HepG2 (cell line): ENCODE results near the gene COX5B. TPM values are rescaled to one million over a fixed set of nuclear protein-coding genes. Genes with fewer than 3 reads are reported as not detected.

ENCODE experiments used
- ARNT2 ChIP-seq: sonication (generic); formaldehyde crosslinking; IDR thresholded peaks from 2 replicates; pipeline ENCODE4 v1.8.0; 2022; ENCODE audit warnings: mild to moderate bottlenecking, low read depth, missing genetic modification reagents, moderate library complexity
- ETV6 ChIP-seq: sonication (generic); formaldehyde crosslinking; conservative IDR thresholded peaks from 2 replicates; pipeline ENCODE4 v1.4.0; 2020; ENCODE audit warnings: missing genetic modification reagents
- FLYWCH1 ChIP-seq: sonication (generic); formaldehyde crosslinking; IDR thresholded peaks from 2 replicates; pipeline ENCODE4 v1.8.1; 2023; ENCODE audit warnings: mild to moderate bottlenecking, missing genetic modification reagents
- HNF1A ChIP-seq, 2 experiments: sonication (generic) in 1 of 2; formaldehyde crosslinking in 1 of 2; IDR thresholded peaks; 2 replicates each; pipeline versions ENCODE4 v1.4.0 to v1.6.1; 2016 to 2020; ENCODE audit warnings: borderline replicate concordance in 1 of 2, low read depth in 1 of 2, mild to moderate bottlenecking in 1 of 2, missing genetic modification reagents in 1 of 2
- ISX ChIP-seq: sonication (generic); formaldehyde crosslinking; conservative IDR thresholded peaks from 2 replicates; pipeline ENCODE4 v1.5.0; 2020; ENCODE audit warnings: missing genetic modification reagents
- MBD4 ChIP-seq: IDR thresholded peaks from 2 replicates; pipeline ENCODE4 v1.6.1; 2012; ENCODE audit warnings: low read length, inconsistent platforms, borderline replicate concordance
- NR2F6 ChIP-seq, 2 experiments: IDR thresholded peaks; 2 replicates each; pipeline ENCODE4 v1.6.1; 2016; ENCODE audit warnings: antibody characterized with exemption in 1 of 2, mild to moderate bottlenecking in 1 of 2
- PAF1 ChIP-seq: IDR thresholded peaks from 2 replicates; pipeline ENCODE4 v1.6.1; 2016; ENCODE audit warnings: missing genetic modification reagents, missing compliant biosample characterization
- RERE ChIP-seq: IDR thresholded peaks from 2 replicates; pipeline ENCODE4 v1.6.1; 2016; ENCODE audit warnings: low read depth, missing genetic modification reagents, missing compliant biosample characterization
- TRIM24 ChIP-seq: sonication (generic); formaldehyde crosslinking; IDR thresholded peaks from 2 replicates; pipeline ENCODE4 v1.8.0; 2022; ENCODE audit warnings: mild to moderate bottlenecking, missing genetic modification reagents
- U2AF1 ChIP-seq: fragments of 200-400 bp; formaldehyde crosslinking; optimal IDR thresholded peaks from 2 replicates; pipeline ENCODE3; 2017; ENCODE audit warnings: mild to moderate bottlenecking, low read depth, low read length
- ZNF30 ChIP-seq: sonication (generic); formaldehyde crosslinking; IDR thresholded peaks from 2 replicates; pipeline ENCODE4 v1.5.0; 2020; ENCODE audit warnings: mild to moderate bottlenecking, missing genetic modification reagents
- ZNF331 ChIP-seq: sonication (generic); formaldehyde crosslinking; IDR thresholded peaks from 2 replicates; pipeline ENCODE4 v1.4.0; 2020; ENCODE audit warnings: missing genetic modification reagents
- ZNF335 ChIP-seq: sonication (generic); formaldehyde crosslinking; IDR thresholded peaks from 2 replicates; pipeline ENCODE4 v1.4.0; 2020; ENCODE audit warnings: missing genetic modification reagents
- ZNF34 ChIP-seq: sonication (generic); formaldehyde crosslinking; IDR thresholded peaks from 2 replicates; pipeline ENCODE4 v1.4.0; 2020; ENCODE audit warnings: mild to moderate bottlenecking, missing genetic modification reagents, borderline replicate concordance
- ZSCAN9 ChIP-seq: IDR thresholded peaks from 2 replicates; pipeline ENCODE4 v1.6.1; 2016; ENCODE audit warnings: borderline replicate concordance
- polyA plus RNA-seq, 8 experiments: library from polyadenylated mRNA; depleted of rRNA in 3 of 8; stranded (reverse) in 7 of 8; unstranded in 1 of 8; fragments of >200 nt; fragmentation: Illumina TruSeq in 4 of 8; extraction: Trizol in 4 of 8; gene quantifications; 2 replicates each; pipeline versions ENCODE4 v1.2.1 to v1.2.3, GENCODE V29; 2011 to 2016; ENCODE audit warnings: low read depth in 4 of 8, missing spikeins in 1 of 8, mixed read lengths in 1 of 8; ENCODE audit not compliant: insufficient read depth in 1 of 8
- total RNA-seq, 5 experiments: library from RNA; depleted of rRNA; stranded (reverse); fragments of >200 nt; fragmentation: Illumina TruSeq; extraction: Trizol; gene quantifications; 2 replicates each; pipeline ENCODE4 v1.2.3, GENCODE V29; 2016; ENCODE audit warnings: low read depth in 1 of 5
- TF ChIP-seq, protein P1 (sequence below): sonication (generic); formaldehyde crosslinking; IDR thresholded peaks from 2 replicates; pipeline ENCODE4 v1.9.0; 2021; ENCODE audit warnings: missing genetic modification reagents, mild to moderate bottlenecking, borderline replicate concordance

Gene COX5B
- total and polyA plus RNA-seq, 2 of the 13 experiments (the other 11 are each of a cell fraction or from before 2014, with no cell fraction given): 453 to 536 TPM

GRCh38 chr2:97645695-97646629 lies at the start of gene COX5B (continued):
- no peak for TF ChIP-seq MBD4
- TF ChIP-seq HNF1A (IDR thresholded peaks at IDR 0.05; ENCODE audit: low read depth): no peak
- TF ChIP-seq HNF1A (CRISPR knock-in tag; IDR thresholded peaks at IDR 0.05; ENCODE audit: borderline replicate concordance): peak; percentile 1; the same call in 1 of the 2 replicates
- peak; percentile 12; the same call in 1 of the 2 replicates for TF ChIP-seq ZNF331 (CRISPR knock-in tag)
- TF ChIP-seq ZNF34: no peak
- peak; percentile 56 for TF ChIP-seq U2AF1
- 0 out of 2 replicates have a peak, but pooled peaks have one; percentile 49 for TF ChIP-seq ZNF30 (CRISPR knock-in tag)
- peak; percentile 60; the same call in 1 of the 2 replicates for TF ChIP-seq ZNF335 (CRISPR knock-in tag)
- no peak for TF ChIP-seq NR2F6 (IDR thresholded peaks at IDR 0.05)
- TF ChIP-seq NR2F6 (CRISPR knock-in tag; IDR thresholded peaks at IDR 0.05): 0 out of 2 replicates have a peak, but pooled peaks have one; percentile 9
- TF ChIP-seq ARNT2: peak; percentile 79
- TF ChIP-seq ISX (CRISPR knock-in tag): 0 out of 2 replicates have a peak, but pooled peaks have one; percentile 87
- peak; percentile 87; the same call in 1 of the 2 replicates for TF ChIP-seq ZSCAN9 (CRISPR knock-in tag)
- peak; percentile 92 for TF ChIP-seq ETV6
- no peak for TF ChIP-seq TRIM24 (CRISPR knock-in tag)
- no peak for TF ChIP-seq RERE
- no peak for TF ChIP-seq PAF1
- TF ChIP-seq, protein P1, sequence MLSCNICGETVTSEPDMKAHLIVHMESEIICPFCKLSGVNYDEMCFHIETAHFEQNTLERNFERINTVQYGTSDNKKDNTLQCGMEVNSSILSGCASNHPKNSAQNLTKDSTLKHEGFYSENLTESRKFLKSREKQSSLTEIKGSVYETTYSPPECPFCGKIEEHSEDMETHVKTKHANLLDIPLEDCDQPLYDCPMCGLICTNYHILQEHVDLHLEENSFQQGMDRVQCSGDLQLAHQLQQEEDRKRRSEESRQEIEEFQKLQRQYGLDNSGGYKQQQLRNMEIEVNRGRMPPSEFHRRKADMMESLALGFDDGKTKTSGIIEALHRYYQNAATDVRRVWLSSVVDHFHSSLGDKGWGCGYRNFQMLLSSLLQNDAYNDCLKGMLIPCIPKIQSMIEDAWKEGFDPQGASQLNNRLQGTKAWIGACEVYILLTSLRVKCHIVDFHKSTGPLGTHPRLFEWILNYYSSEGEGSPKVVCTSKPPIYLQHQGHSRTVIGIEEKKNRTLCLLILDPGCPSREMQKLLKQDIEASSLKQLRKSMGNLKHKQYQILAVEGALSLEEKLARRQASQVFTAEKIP: no peak
- no peak for TF ChIP-seq FLYWCH1 (CRISPR knock-in tag)
